GM23248 (cell line): Measurements from ENCODE around the gene MSANTD2.
A peak's percentile ranks its signal among the peaks of the same experiment; 100 is the strongest.

Experiments used
- EZH2 ChIP-seq: fragments of 200-600 bp; sonication (generic); IDR thresholded peaks from 2 replicates; pipeline ENCODE4 v1.6.1; 2018; ENCODE audit warnings: antibody characterized with exemption, mild to moderate bottlenecking; ENCODE audit not compliant: insufficient read depth, poor library complexity, severe bottlenecking
- EZH2phosphoT487 ChIP-seq: fragments of 200-600 bp; sonication (generic); IDR thresholded peaks from 2 replicates; pipeline ENCODE4 v1.6.1; 2018; ENCODE audit warnings: antibody characterized with exemption, moderate library complexity, mild to moderate bottlenecking, low read depth; ENCODE audit not compliant: insufficient read depth

GRCh38 chr11:124745270-124745834 is 54.9 kb downstream of the MSANTD2 start:
- TF ChIP-seq EZH2phosphoT487 (no peak), EZH2 (peak; percentile 31)
